OCI-LY7 (cell line): ENCODE data around the gene GDI1. TPM values are rescaled to one million over a fixed set of nuclear protein-coding genes. Genes with fewer than 3 reads are reported as not detected.

Experiments used
- BruUV-seq: library from RNA; stranded (reverse); fragments of 400-500 nt; replicated peaks from 2 replicates; lab custom pipeline; 2021; lab: Mats Ljungman, UMichigan
- CTCF ChIA-PET: fragments of 300-600 bp; sonication (Branson Sonifier 250); formaldehyde crosslinking; loops from one replicate; lab custom pipeline; 2022; ENCODE audit warnings: antibody characterized with exemption; ENCODE audit not compliant: unreplicated experiment; lab: Charles Lee
- POLR2A ChIA-PET: fragments of 300-600 bp; sonication (Branson Sonifier 250); formaldehyde crosslinking; loops from one replicate; lab custom pipeline; 2022; ENCODE audit warnings: antibody characterized with exemption; lab: Charles Lee
- DNase-seq: peaks from one replicate; pipeline ENCODE4 v3.0.0-alpha.2; 2015; ENCODE audit warnings: low spot score
- H2AFZ ChIP-seq: fragments of 200-600 bp; sonication (generic), shearing (Covaris generic); 2 replicates; pipeline ENCODE4 v1.6.1; 2014; ENCODE audit warnings: mild to moderate bottlenecking, antibody characterized with exemption, low read length, moderate library complexity
- H3K27ac ChIP-seq: fragments of 200-600 bp; sonication (generic); 2 replicates; pipeline ENCODE4 v1.5.1; 2014; ENCODE audit warnings: mixed run types, low read depth, mild to moderate bottlenecking, moderate library complexity, low read length, inconsistent platforms; ENCODE audit not compliant: poor library complexity, severe bottlenecking
- H3K36me3 ChIP-seq: fragments of 200-600 bp; sonication (generic); 2 replicates; pipeline ENCODE4 v1.6.1; 2014; ENCODE audit warnings: mild to moderate bottlenecking, antibody characterized with exemption, low read length, moderate library complexity, mixed read lengths; ENCODE audit not compliant: insufficient read depth
- H3K4me1 ChIP-seq: fragments of 200-600 bp; sonication (generic); 2 replicates; pipeline ENCODE4 v1.5.1; 2014; ENCODE audit warnings: mild to moderate bottlenecking, low read length; ENCODE audit not compliant: insufficient read depth, poor library complexity, severe bottlenecking
- H3K4me2 ChIP-seq: fragments of 200-600 bp; sonication (generic); 2 replicates; pipeline ENCODE4 v1.6.1; 2014; ENCODE audit warnings: mild to moderate bottlenecking, low read length
- H3K4me3 ChIP-seq: fragments of 200-600 bp; sonication (generic); 2 replicates; pipeline ENCODE4 v1.5.1; 2014; ENCODE audit warnings: mild to moderate bottlenecking, low read depth, low read length; ENCODE audit not compliant: poor library complexity, severe bottlenecking
- H3K79me2 ChIP-seq: fragments of 200-600 bp; sonication (generic); 2 replicates; pipeline ENCODE4 v1.6.1; 2016; ENCODE audit warnings: low read depth, mild to moderate bottlenecking, low read length, moderate library complexity, mixed read lengths; ENCODE audit not compliant: insufficient read depth
- H3K9me2 ChIP-seq: fragments of 200-600 bp; sonication (generic); 2 replicates; pipeline ENCODE4 v1.6.1; 2016; ENCODE audit warnings: mild to moderate bottlenecking, low read length, mixed read lengths; ENCODE audit not compliant: insufficient read depth
- H3K9me3 ChIP-seq: fragments of 200-600 bp; sonication (generic); 2 replicates; pipeline ENCODE4 v1.6.1; 2014; ENCODE audit warnings: mild to moderate bottlenecking, mixed run types, low read length, mixed read lengths
- H4K20me1 ChIP-seq: fragments of 200-600 bp; sonication (generic); 2 replicates; pipeline ENCODE4 v1.6.1; 2014; ENCODE audit warnings: mild to moderate bottlenecking, antibody characterized with exemption, low read length, moderate library complexity, mixed read lengths; ENCODE audit not compliant: insufficient read depth
- EZH2phosphoT487 ChIP-seq: fragments of 200-600 bp; sonication (generic); IDR thresholded peaks from 2 replicates; pipeline ENCODE4 v1.6.1; 2018; ENCODE audit warnings: low read depth, borderline replicate concordance, mild to moderate bottlenecking, mixed run types, antibody characterized with exemption, low read length, moderate library complexity, mixed read lengths
- intact Hi-C: fragments of 100-400 bp; cut with micrococcal nuclease; formaldehyde crosslinking; loops from one replicate; pipeline ENCODE4 v1.10.0; 2022; ENCODE audit not compliant: unreplicated experiment
- total RNA-seq, 2 experiments: library from RNA; depleted of rRNA in 1 of 2; stranded (reverse); fragments of >200 nt in 1 of 2; shearing (Covaris generic) in 1 of 2; gene quantifications; 2 replicates each; pipeline ENCODE4 v1.2.3, GENCODE V29; 2014 to 2022
- TF ChIP-seq, protein P1 (sequence below): fragments of 200-600 bp; sonication (generic); conservative IDR thresholded peaks from 2 replicates; pipeline ENCODE4 v1.5.1; 2014; ENCODE audit warnings: mild to moderate bottlenecking, antibody characterized with exemption, low read length, moderate library complexity, mixed read lengths

The GDI1 gene
- total RNA-seq, 2 experiments from 2014 or later: 76.6 to 103 TPM

DNA sequence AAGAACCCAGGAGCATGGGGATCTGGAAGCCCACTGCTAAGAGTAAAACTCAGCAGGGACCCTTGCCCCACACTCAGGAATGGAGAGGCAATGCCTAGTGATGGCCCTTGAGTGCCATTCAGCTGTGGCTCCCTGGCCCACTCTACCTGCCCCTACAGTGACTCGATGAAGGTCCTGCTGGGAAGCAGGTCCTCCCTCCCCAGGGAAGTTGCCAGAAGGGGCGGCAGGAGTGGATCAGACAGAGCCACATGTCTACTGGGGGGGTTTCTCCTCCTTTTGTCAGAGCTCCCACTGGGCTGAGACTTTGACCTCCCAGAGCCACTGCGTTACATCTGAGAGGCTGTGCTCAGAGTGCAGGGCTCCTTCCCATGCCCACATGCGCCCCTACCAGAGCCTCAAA, 52.2 kb downstream of the GDI1 start:
- Histone ChIP-seq H3K4me2 (peak overlapping the region; percentile 98), H3K9me3 (no peaks in the 10 kb centered on the region), H4K20me1 (no peaks in the 10 kb centered on the region), H3K79me2 (peaks cover 16% of the 10 kb centered on the region), H3K36me3 (peaks cover 18% of the 10 kb centered on the region), H3K4me3 (peak overlapping the region; percentile 79), H3K9me2 (no peaks in the 10 kb centered on the region), H3K4me1 (peaks cover 34% of the 10 kb centered on the region), H3K27ac (peak overlapping the region; percentile 45), H2AFZ (no peak overlapping the region)
- intact Hi-C loops: loop anchor here (5.0 kb wide), 1 partner anchor 38 kb away; no protein-coding TSS in a partner anchor
- ChIA-PET POLR2A (interaction anchor here (2.6 to 2.8 kb wide), 2 partner anchors 8 to 38 kb away, joined by 12 to 26 read pairs; no protein-coding TSS in a partner anchor), CTCF (no interaction called here)
- no TSS peak for BruUV-seq
- TF ChIP-seq EZH2phosphoT487: no peak
- TF ChIP-seq, protein P1, sequence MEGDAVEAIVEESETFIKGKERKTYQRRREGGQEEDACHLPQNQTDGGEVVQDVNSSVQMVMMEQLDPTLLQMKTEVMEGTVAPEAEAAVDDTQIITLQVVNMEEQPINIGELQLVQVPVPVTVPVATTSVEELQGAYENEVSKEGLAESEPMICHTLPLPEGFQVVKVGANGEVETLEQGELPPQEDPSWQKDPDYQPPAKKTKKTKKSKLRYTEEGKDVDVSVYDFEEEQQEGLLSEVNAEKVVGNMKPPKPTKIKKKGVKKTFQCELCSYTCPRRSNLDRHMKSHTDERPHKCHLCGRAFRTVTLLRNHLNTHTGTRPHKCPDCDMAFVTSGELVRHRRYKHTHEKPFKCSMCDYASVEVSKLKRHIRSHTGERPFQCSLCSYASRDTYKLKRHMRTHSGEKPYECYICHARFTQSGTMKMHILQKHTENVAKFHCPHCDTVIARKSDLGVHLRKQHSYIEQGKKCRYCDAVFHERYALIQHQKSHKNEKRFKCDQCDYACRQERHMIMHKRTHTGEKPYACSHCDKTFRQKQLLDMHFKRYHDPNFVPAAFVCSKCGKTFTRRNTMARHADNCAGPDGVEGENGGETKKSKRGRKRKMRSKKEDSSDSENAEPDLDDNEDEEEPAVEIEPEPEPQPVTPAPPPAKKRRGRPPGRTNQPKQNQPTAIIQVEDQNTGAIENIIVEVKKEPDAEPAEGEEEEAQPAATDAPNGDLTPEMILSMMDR: no peak
- DNase-seq: no peak

DNA sequence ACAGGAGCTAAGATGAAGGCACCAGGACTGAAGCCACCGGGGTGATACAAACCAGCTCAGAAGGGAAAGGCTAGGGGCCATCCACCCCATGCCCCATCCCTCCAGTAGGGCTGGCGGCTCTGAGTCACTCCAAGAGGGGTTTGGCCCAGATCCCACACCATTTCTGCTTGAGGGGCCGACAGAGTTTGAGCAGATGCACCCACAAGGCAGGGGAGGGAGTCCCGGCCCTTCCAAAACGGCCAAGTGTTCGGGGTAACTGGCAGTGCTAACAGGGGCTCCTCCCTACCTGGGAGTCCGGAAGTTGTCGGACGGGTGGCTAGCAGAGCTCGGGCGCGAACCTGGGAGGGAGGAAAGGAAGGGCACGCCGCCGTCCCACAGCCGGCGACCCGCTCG, 53.1 kb downstream of the GDI1 start:
- CTCF ChIA-PET: interaction anchor here (0.6 to 1.0 kb wide), 4 partner anchors 10 to 57 kb away, joined by 3 to 4 read pairs (median 3); partner anchors contain the start of gene G6PD
- BruUV-seq: no TSS peak

More for the DNA sequence above, 53.1 kb downstream of the GDI1 start:
- no peaks in the 10 kb centered on the region for H3K9me3 ChIP-seq
- H2AFZ ChIP-seq: 0 out of 2 replicates have a peak overlapping the region, but pooled peaks have one; percentile 25
- TF ChIP-seq EZH2phosphoT487: no peak
- TF ChIP-seq, protein P1: no peak
- intact Hi-C loops: loop anchor here (5.0 kb wide), 1 partner anchor 63 kb away; the partner anchor contains the start of gene ATP6AP1
- POLR2A ChIA-PET: interaction anchor here (0.5 to 2.8 kb wide), 10 partner anchors 9 to 168 kb away, joined by 4 to 26 read pairs (median 6); partner anchors contain the start of gene ATP6AP1
- peaks cover 10% of the 10 kb centered on the region; the same call in 1 of the 2 replicates for H3K36me3 ChIP-seq
- H3K27ac ChIP-seq: peak overlapping the region; percentile 45
- H4K20me1 ChIP-seq: no peaks in the 10 kb centered on the region
- H3K9me2 ChIP-seq: no peaks in the 10 kb centered on the region
- peak overlapping the region; percentile 79 for H3K4me3 ChIP-seq
- H3K4me1 ChIP-seq: peaks cover 25% of the 10 kb centered on the region
- DNase-seq: peak; percentile 52
- H3K4me2 ChIP-seq: peak overlapping the region; percentile 98
- peaks cover 12% of the 10 kb centered on the region for H3K79me2 ChIP-seq
